C4-2B (cell line): ENCODE measurements around the gene SYT2.

Experiments used
- H3K27ac ChIP-seq: fragments of 450-650 bp; 2 replicates; pipeline ENCODE4 v1.5.1; 2017
- CTCF ChIP-seq: fragments of 450-650 bp; conservative IDR thresholded peaks from 2 replicates; pipeline ENCODE4 v1.5.1; 2017; ENCODE audit warnings: mild to moderate bottlenecking
- ZFX ChIP-seq: fragments of 450-650 bp; IDR thresholded peaks from 2 replicates; pipeline ENCODE4 v1.6.1; 2017

Gene SYT2

GRCh38 chr1:202579806-202580205 is 130.4 kb downstream of the SYT2 start:
- no peak overlapping the region for H3K27ac ChIP-seq

GRCh38 chr1:202578565-202578964 is 131.7 kb downstream of the SYT2 start:
- TF ChIP-seq CTCF (no peak), ZFX (no peak)

More at GRCh38 chr1:202579806-202580205, 130.4 kb downstream of the SYT2 start:
- TF ChIP-seq CTCF, result no peak
- no peak for TF ChIP-seq ZFX

GRCh38 chr1:202578001-202578504 is 132.2 kb downstream of the SYT2 start:
- H3K27ac ChIP-seq, result no peak overlapping the region
- TF ChIP-seq CTCF (no peak), ZFX (no peak)

More at GRCh38 chr1:202578565-202578964, 131.7 kb downstream of the SYT2 start:
- no peak overlapping the region for H3K27ac ChIP-seq

- TF ChIP-seq ZFX (no peak), CTCF (no peak)
- H3K27ac ChIP-seq, result no peak overlapping the region
Measured at GRCh38 chr1:202577381-202577780, 132.9 kb downstream of the SYT2 start.

- no peak overlapping the region for H3K27ac ChIP-seq
Measured at GRCh38 chr1:202576816-202577215, 133.4 kb downstream of the SYT2 start.

GRCh38 chr1:202575918-202576653 is 134.2 kb downstream of the SYT2 start:
- TF ChIP-seq ZFX, result no peak
- TF ChIP-seq CTCF, result no peak
- H3K27ac ChIP-seq, result no peak overlapping the region

More at GRCh38 chr1:202576816-202577215, 133.4 kb downstream of the SYT2 start:
- no peak for TF ChIP-seq ZFX
- TF ChIP-seq CTCF, result no peak

GRCh38 chr1:202572867-202573266 is 137.4 kb downstream of the SYT2 start:
- no peak overlapping the region for H3K27ac ChIP-seq
- TF ChIP-seq ZFX, result no peak
- no peak for TF ChIP-seq CTCF
